ENCODE data around the gene TBX22. TPM values are rescaled to one million over a fixed set of nuclear protein-coding genes. Genes with fewer than 3 reads are reported as not detected.

TBX22 gene
- total RNA-seq, 1 experiment from 2014 or later: 1.0 TPM

GRCh38 chrX:80011522-80011921 is 3.0 kb upstream of the TBX22 start (continued):
- TF ChIP-seq SP1 (CRISPR knock-in tag; conservative IDR thresholded peaks at IDR 0.05) (no peak), JUN (CRISPR knock-in tag; IDR thresholded peaks at IDR 0.05) (no peak), E2F5 (CRISPR knock-in tag; IDR thresholded peaks at IDR 0.05) (no peak), ZNF281 (CRISPR knock-in tag; IDR thresholded peaks at IDR 0.05) (no peak)
- TF ChIP-seq, protein P1, sequence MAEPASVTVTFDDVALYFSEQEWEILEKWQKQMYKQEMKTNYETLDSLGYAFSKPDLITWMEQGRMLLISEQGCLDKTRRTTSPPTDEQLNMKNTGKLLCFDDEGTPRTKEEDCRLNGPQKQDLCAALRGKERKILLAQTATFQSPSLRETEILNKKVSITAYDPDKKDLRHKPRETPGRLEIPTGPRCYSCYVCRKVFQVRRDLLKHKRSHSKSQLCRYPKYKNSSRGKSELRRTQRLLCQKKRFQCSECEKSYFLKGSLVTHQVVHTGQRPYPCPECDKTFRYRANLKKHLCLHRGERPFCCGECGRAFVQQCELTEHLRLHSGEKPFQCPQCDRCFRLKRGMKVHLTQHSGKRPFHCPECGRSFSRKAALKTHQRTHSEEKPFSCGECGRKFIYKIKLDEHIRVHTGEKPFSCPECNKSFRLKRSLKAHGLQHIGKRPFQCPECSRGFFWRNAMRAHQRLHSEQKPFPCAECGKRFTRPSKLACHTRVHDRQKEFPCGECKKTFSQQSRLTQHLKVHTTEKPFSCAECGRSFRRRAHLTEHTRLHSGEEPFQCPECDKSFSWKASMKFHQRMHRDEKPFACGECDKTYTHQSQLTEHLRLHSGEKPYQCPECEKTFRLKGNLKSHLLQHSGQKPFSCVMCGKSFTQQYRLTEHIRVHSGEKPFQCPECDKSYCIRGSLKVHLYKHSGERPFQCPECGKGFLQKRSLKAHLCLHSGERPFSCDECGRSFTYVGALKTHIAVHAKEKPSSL (CRISPR knock-in tag; conservative IDR thresholded peaks at IDR 0.05): no peak

DNA sequence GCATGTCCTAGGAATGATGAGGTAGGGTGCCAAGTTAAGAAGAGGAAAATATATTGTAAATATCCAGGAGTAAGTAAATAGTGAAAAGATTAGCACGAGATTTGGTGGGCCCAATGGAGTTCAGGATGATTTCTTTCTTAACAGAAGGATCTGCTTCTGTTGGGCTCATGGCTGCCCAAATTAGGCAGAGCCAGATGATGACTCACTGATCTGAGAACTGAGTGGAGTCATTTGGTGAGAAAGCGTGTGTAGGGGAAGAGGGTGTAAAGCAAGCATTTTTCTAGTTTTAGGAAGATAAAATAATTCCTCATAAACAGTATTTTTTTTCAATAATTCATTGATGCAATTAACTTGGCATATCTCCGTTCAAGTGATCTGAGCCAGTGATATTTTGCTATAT is 1.6 kb downstream of the TBX22 start:
- TF ChIP-seq, protein P2, sequence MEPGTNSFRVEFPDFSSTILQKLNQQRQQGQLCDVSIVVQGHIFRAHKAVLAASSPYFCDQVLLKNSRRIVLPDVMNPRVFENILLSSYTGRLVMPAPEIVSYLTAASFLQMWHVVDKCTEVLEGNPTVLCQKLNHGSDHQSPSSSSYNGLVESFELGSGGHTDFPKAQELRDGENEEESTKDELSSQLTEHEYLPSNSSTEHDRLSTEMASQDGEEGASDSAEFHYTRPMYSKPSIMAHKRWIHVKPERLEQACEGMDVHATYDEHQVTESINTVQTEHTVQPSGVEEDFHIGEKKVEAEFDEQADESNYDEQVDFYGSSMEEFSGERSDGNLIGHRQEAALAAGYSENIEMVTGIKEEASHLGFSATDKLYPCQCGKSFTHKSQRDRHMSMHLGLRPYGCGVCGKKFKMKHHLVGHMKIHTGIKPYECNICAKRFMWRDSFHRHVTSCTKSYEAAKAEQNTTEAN (CRISPR knock-in tag; IDR thresholded peaks at IDR 0.05): no peak
- TF ChIP-seq USF1 (CRISPR knock-in tag; IDR thresholded peaks at IDR 0.05): no peak
- ATAC-seq (no peak), DNase-seq (ENCODE audit: low spot score) (no peak)
- ChIA-PET POLR2A (no interaction called here), CTCF (no interaction called here)
- Mint-ChIP-seq H3K36me3 (no peaks in the 10 kb centered on the region), H3K9me3 (no peaks in the 10 kb centered on the region), H3K4me1 (peaks cover 40% of the 10 kb centered on the region), H3K4me3 (no peak overlapping the region), H3K27me3 (ENCODE audit: low read depth) (peaks cover 54% of the 10 kb centered on the region), H3K27ac (no peak overlapping the region)

DNA sequence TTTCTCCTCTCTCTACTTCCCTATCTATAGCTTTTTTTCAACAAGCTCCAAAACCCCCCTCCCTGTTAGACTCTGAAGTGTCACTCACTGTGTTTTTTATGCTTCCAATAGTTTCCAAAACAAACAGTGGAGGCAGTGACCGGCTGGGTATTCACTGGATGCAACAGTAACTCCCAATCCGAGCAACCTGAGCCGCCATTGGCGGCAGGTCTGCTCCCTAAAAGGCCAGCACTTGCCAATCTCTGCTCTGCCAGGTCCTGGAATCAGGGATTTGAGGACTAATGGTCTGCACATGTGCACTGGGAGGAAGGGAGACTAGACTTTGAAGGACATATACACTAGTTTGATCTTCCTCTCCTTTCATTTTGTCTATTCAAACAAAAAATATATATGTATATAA is 7.1 kb downstream of the TBX22 start:
- Mint-ChIP-seq H3K4me3 (peak overlapping the region; percentile 41), H3K36me3 (no peaks in the 10 kb centered on the region), H3K4me1 (peaks cover 10% of the 10 kb centered on the region), H3K9me3 (no peaks in the 10 kb centered on the region), H3K27ac (no peak overlapping the region), H3K27me3 (ENCODE audit: low read depth) (peaks cover 37% of the 10 kb centered on the region)
- POLR2A ChIA-PET: no interaction called here
- CTCF ChIA-PET: no interaction called here
- TF ChIP-seq PRRX2 (CRISPR knock-in tag; IDR thresholded peaks at IDR 0.05): no peak
- TF ChIP-seq, protein P3, sequence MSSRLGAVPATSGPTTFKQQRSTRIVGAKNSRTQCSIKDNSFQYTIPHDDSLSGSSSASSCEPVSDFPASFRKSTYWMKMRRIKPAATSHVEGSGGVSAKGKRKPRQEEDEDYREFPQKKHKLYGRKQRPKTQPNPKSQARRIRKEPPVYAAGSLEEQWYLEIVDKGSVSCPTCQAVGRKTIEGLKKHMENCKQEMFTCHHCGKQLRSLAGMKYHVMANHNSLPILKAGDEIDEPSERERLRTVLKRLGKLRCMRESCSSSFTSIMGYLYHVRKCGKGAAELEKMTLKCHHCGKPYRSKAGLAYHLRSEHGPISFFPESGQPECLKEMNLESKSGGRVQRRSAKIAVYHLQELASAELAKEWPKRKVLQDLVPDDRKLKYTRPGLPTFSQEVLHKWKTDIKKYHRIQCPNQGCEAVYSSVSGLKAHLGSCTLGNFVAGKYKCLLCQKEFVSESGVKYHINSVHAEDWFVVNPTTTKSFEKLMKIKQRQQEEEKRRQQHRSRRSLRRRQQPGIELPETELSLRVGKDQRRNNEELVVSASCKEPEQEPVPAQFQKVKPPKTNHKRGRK (CRISPR knock-in tag; IDR thresholded peaks at IDR 0.05; ENCODE audit: borderline replicate concordance): no peak
- DNase-seq (ENCODE audit: low spot score): no peak
- no peak for ATAC-seq
